Left lung (tissue), 10 donors: Measurements from ENCODE around the gene CDC42EP4. TPM values are rescaled to one million over a fixed set of nuclear protein-coding genes. Genes with fewer than 3 reads are reported as not detected.
A peak's percentile ranks its signal among the peaks of the same experiment; 100 is the strongest.

Source experiments
- ATAC-seq: fragments of 200-7000 bp; cut with Tn5 transposase; one replicate; pipeline ENCODE4 v1.9.1; 2020; ENCODE audit warnings: moderate library complexity
- DNase-seq, 4 donors: peaks; one replicate each; pipeline ENCODE4 v3.0.0-alpha.2; 2013 to 2020
- H3K27ac ChIP-seq, 2 donors: fragments of 200-600 bp; sonication (generic) in 1 of 2; one replicate each; pipeline versions ENCODE4 v1.5.0 to v1.8.0; 2020 to 2021
- H3K27me3 ChIP-seq, 2 donors: fragments of 200-600 bp; sonication (generic) in 1 of 2; one replicate each; pipeline versions ENCODE4 v1.5.0 to v1.8.0; 2020 to 2021
- H3K36me3 ChIP-seq, 2 donors: fragments of 200-600 bp; sonication (generic) in 1 of 2; one replicate each; pipeline versions ENCODE4 v1.5.0 to v1.8.0; 2020 to 2021
- H3K4me1 ChIP-seq, 2 donors: fragments of 200-600 bp; one replicate each; pipeline ENCODE4 v1.8.0; 2021
- H3K4me3 ChIP-seq, 2 donors: fragments of 200-600 bp; sonication (generic) in 1 of 2; one replicate each; pipeline versions ENCODE4 v1.5.0 to v1.8.0; 2020 to 2021; ENCODE audit warnings: mild to moderate bottlenecking in 1 of 2
- H3K9me3 ChIP-seq, 2 donors: fragments of 200-600 bp; sonication (generic) in 1 of 2; one replicate each; pipeline versions ENCODE4 v1.5.0 to v1.8.0; 2020 to 2021
- intact Hi-C, 2 donors: fragments of 100-400 bp; cut with DNase I; formaldehyde crosslinking; loops; one replicate each; pipeline versions ENCODE4 v1.11.2 to v1.14.2; 2022
- polyA plus RNA-seq, 6 donors: library from polyadenylated mRNA; unstranded; fragments of 120-200 nt; gene quantifications; one replicate each; pipeline ENCODE4 v1.2.1, GENCODE V29; 2013; ENCODE audit not compliant: insufficient read length in 6 of 6
- total RNA-seq, 2 donors: library from RNA; stranded (reverse); fragmentation: NEBNext Ultra II Directional; extraction: Animal tissue kit (Norgen Biotek cat#: 25700); gene quantifications; one replicate each; pipeline ENCODE4 v1.2.1, GENCODE V29; 2021
- TF ChIP-seq, protein P1 (sequence below), 2 donors: fragments of 200-600 bp; sonication (generic) in 1 of 2; IDR thresholded peaks; one replicate each; pipeline versions ENCODE4 v1.5.0 to v1.8.0; 2021; ENCODE audit warnings: antibody characterized with exemption in 2 of 2
- donor health status: DM: no; HTN: yes; CAD: no.
- donor health status: DM: no; HTN: no; CAD: no.

Gene CDC42EP4
- total and polyA plus RNA-seq, 8 donors = 30.2 to 86.3 (median 67.1) TPM

- intact Hi-C loops = no loop called here
- Histone ChIP-seq H3K4me1 (no peaks in the 10 kb centered on the region), H3K27me3 (no peaks in the 10 kb centered on the region), H3K9me3 (no peaks in the 10 kb centered on the region), H3K27ac (no peak overlapping the region), H3K4me3 (no peak overlapping the region), H3K36me3 (no peaks in the 10 kb centered on the region)
- DNase-seq (peak in 2 of 4 donors; percentile 48 to 90), ATAC-seq (peak; percentile 56)
- TF ChIP-seq, protein P1, sequence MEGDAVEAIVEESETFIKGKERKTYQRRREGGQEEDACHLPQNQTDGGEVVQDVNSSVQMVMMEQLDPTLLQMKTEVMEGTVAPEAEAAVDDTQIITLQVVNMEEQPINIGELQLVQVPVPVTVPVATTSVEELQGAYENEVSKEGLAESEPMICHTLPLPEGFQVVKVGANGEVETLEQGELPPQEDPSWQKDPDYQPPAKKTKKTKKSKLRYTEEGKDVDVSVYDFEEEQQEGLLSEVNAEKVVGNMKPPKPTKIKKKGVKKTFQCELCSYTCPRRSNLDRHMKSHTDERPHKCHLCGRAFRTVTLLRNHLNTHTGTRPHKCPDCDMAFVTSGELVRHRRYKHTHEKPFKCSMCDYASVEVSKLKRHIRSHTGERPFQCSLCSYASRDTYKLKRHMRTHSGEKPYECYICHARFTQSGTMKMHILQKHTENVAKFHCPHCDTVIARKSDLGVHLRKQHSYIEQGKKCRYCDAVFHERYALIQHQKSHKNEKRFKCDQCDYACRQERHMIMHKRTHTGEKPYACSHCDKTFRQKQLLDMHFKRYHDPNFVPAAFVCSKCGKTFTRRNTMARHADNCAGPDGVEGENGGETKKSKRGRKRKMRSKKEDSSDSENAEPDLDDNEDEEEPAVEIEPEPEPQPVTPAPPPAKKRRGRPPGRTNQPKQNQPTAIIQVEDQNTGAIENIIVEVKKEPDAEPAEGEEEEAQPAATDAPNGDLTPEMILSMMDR (IDR thresholded peaks at IDR 0.05) = no peak
Measured at GRCh38 chr17:73349138-73349537, 37.3 kb upstream of the CDC42EP4 start.

- no peak for ATAC-seq
- intact Hi-C loops = no loop called here
Measured at GRCh38 chr17:73348829-73349095, 37.0 kb upstream of the CDC42EP4 start.

DNA sequence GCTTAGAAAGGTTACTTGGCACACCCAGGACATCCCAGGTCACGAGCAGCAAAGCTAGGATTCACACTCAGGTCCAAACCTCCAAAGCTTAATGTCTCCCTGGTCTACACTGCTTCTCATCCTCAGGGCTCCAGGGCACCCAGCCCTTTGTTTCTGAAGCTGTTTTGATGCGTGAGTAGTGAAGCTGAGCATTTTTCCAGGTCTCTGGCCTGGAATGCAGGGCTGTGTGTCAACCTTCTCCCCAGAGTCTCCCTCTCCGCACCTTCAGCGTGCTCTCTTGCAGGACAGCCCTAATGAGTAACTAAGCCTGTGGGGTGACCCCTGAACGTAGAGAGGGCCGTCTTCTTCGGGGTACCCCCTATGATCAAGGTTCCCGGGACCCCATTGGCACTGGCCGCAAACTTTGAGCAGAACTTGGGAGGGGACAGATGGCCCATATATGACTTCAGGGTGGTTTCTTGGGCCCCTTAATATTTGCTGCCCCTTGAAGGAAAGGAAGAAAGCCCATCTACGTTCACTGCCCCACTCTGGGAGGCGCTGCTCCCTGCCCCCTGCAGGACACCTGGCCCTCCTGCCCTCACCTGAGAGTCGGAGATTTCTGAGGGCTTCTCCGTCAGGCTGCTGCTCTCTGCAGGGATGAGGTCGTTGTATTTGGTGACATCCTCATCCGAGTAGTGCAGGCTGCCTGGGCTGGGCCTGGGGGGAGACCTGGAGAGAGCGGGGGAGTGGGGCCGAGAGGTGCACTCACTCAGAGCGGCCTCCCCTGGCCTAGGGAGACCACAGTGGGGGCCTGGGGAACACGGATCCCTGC is 36.4 kb upstream of the CDC42EP4 start:
- ATAC-seq (no peak), DNase-seq (peak in 1 of 4 donors; percentile 60)
- Histone ChIP-seq H3K36me3 (no peaks in the 10 kb centered on the region), H3K9me3 (no peaks in the 10 kb centered on the region), H3K27me3 (no peaks in the 10 kb centered on the region), H3K4me1 (no peaks in the 10 kb centered on the region), H3K27ac (no peak overlapping the region), H3K4me3 (no peak overlapping the region)
- TF ChIP-seq, protein P1 (IDR thresholded peaks at IDR 0.05) = no peak
- intact Hi-C loops = no loop called here

More at GRCh38 chr17:73348829-73349095, 37.0 kb upstream of the CDC42EP4 start:
- Histone ChIP-seq H3K27ac (no peak overlapping the region), H3K4me3 (no peak overlapping the region), H3K9me3 (no peaks in the 10 kb centered on the region), H3K27me3 (no peaks in the 10 kb centered on the region), H3K36me3 (no peaks in the 10 kb centered on the region), H3K4me1 (no peaks in the 10 kb centered on the region)
- TF ChIP-seq, protein P1 (IDR thresholded peaks at IDR 0.05) = no peak
- DNase-seq = no peak

- TF ChIP-seq, protein P1 (IDR thresholded peaks at IDR 0.05) = no peak
- no peak overlapping the region for H3K4me3 ChIP-seq
- H3K36me3 ChIP-seq = no peaks in the 10 kb centered on the region
- no peaks in the 10 kb centered on the region for H3K27me3 ChIP-seq
- intact Hi-C loops = no loop called here
- H3K9me3 ChIP-seq = no peaks in the 10 kb centered on the region
- ATAC-seq = no peak
- no peak overlapping the region for H3K27ac ChIP-seq
- DNase-seq = peak in 1 of 4 donors; percentile 84
- H3K4me1 ChIP-seq = peaks cover under 1 to 2% of the 10 kb centered on the region in 2 donors
Measured at GRCh38 chr17:73347351-73347750, 35.5 kb upstream of the CDC42EP4 start.

- Histone ChIP-seq H3K9me3 (no peaks in the 10 kb centered on the region), H3K4me3 (no peak overlapping the region), H3K36me3 (no peaks in the 10 kb centered on the region), H3K4me1 (peaks cover 5 to 6% of the 10 kb centered on the region in 2 donors), H3K27me3 (no peaks in the 10 kb centered on the region), H3K27ac (no peak overlapping the region)
- ATAC-seq (no peak), DNase-seq (peak in 2 of 4 donors; percentile 89)
- TF ChIP-seq, protein P1 (IDR thresholded peaks at IDR 0.05) = no peak
- intact Hi-C loops = no loop called here
Measured at GRCh38 chr17:73346501-73347162, 34.8 kb upstream of the CDC42EP4 start.
